PC-9 (cell line): Measurements from ENCODE around the gene ABLIM2. TPM values are rescaled to one million over a fixed set of nuclear protein-coding genes. Genes with fewer than 3 reads are reported as not detected.

ENCODE experiments used
- BruUV-seq: library from RNA; stranded (reverse); fragments of 400-500 nt; replicated peaks from 2 replicates; lab custom pipeline; 2021; lab: Mats Ljungman, UMichigan
- CTCF ChIA-PET: fragments of 300-600 bp; sonication (Branson Sonifier 250); formaldehyde crosslinking; loops from one replicate; lab custom pipeline; 2022; ENCODE audit warnings: antibody characterized with exemption; lab: Charles Lee
- POLR2A ChIA-PET: fragments of 300-600 bp; sonication (Branson Sonifier 250); formaldehyde crosslinking; loops from one replicate; lab custom pipeline; 2022; ENCODE audit warnings: antibody characterized with exemption; ENCODE audit not compliant: unreplicated experiment; lab: Charles Lee
- DNase-seq, 2 experiments: peaks; one replicate each; pipeline versions ENCODE4 v3.0.0 to v3.0.0-alpha.2; 2015 to 2022; ENCODE audit warnings: mixed read lengths in 1 of 2
- H2AFZ ChIP-seq: fragments of 200-600 bp; sonication (generic); 2 replicates; pipeline ENCODE4 v1.8.1; 2017; ENCODE audit warnings: antibody characterized with exemption
- H3F3A ChIP-seq: fragments of 200-600 bp; sonication (generic); 2 replicates; pipeline ENCODE4 v1.8.1; 2017; ENCODE audit warnings: antibody characterized with exemption, mild to moderate bottlenecking, low read depth; ENCODE audit not compliant: insufficient read depth
- H3K27ac ChIP-seq: fragments of 200-600 bp; sonication (generic); 2 replicates; pipeline ENCODE4 v1.6.1; 2016; ENCODE audit warnings: mixed run types
- H3K27me3 ChIP-seq: fragments of 200-600 bp; sonication (generic); 2 replicates; pipeline ENCODE4 v1.6.1; 2016; ENCODE audit warnings: low read depth, mixed run types; ENCODE audit not compliant: insufficient read depth
- H3K36me3 ChIP-seq: fragments of 200-600 bp; sonication (generic); 2 replicates; pipeline ENCODE4 v1.6.1; 2016; ENCODE audit warnings: low read depth, mixed run types
- H3K4me1 ChIP-seq: fragments of 200-600 bp; sonication (generic); replicated peaks from 2 replicates; pipeline ENCODE4 v1.6.1; 2016; ENCODE audit warnings: mixed run types; ENCODE audit not compliant: insufficient read depth
- H3K4me2 ChIP-seq: fragments of 200-600 bp; sonication (generic); 2 replicates; pipeline ENCODE4 v1.6.1; 2017; ENCODE audit warnings: mixed run types
- H3K4me3 ChIP-seq: fragments of 200-600 bp; sonication (generic); 2 replicates; pipeline ENCODE4 v1.6.1; 2016; ENCODE audit warnings: mixed run types
- H3K79me2 ChIP-seq: fragments of 200-600 bp; sonication (generic); 2 replicates; pipeline ENCODE4 v1.6.1; 2017; ENCODE audit warnings: low read depth, mixed run types
- H3K9me2 ChIP-seq: fragments of 200-600 bp; sonication (generic); 2 replicates; pipeline ENCODE4 v1.8.1; 2017; ENCODE audit warnings: mild to moderate bottlenecking; ENCODE audit not compliant: insufficient read depth
- H3K9me3 ChIP-seq: fragments of 200-600 bp; sonication (generic); 2 replicates; pipeline ENCODE4 v1.8.1; 2016; ENCODE audit warnings: low read depth; ENCODE audit not compliant: insufficient read depth
- H4K20me1 ChIP-seq: fragments of 200-600 bp; sonication (generic); 2 replicates; pipeline ENCODE4 v1.8.1; 2017; ENCODE audit not compliant: insufficient read depth
- CTCF ChIP-seq: fragments of 200-600 bp; sonication (generic); conservative IDR thresholded peaks from 2 replicates; pipeline ENCODE4 v1.6.1; 2017; ENCODE audit warnings: mixed run types, antibody characterized with exemption, mild to moderate bottlenecking, moderate library complexity
- EZH2 ChIP-seq: fragments of 200-600 bp; sonication (generic); IDR thresholded peaks from 2 replicates; pipeline ENCODE4 v1.8.0; 2017; ENCODE audit warnings: antibody characterized with exemption, low read depth
- intact Hi-C: fragments of 100-400 bp; cut with micrococcal nuclease; formaldehyde crosslinking; loops from one replicate; pipeline ENCODE4 v1.10.0; 2022; ENCODE audit not compliant: unreplicated experiment
- total RNA-seq: library from RNA; stranded (reverse); gene quantifications from 2 replicates; pipeline ENCODE4 v1.2.3, GENCODE V29; 2021

Gene ABLIM2
- total RNA-seq, 1 experiment from 2014 or later, result 1.6 TPM

- no TSS peak for BruUV-seq
Measured at GRCh38 chr4:8077181-8078108, 81.2 kb downstream of the ABLIM2 start.

GRCh38 chr4:8076023-8076422, 82.6 kb downstream of the ABLIM2 start:
- Histone ChIP-seq H3K27ac (no peak overlapping the region), H3K4me1 (no peaks in the 10 kb centered on the region), H3K4me3 (no peak overlapping the region), H4K20me1 (no peaks in the 10 kb centered on the region), H3K4me2 (no peak overlapping the region), H2AFZ (no peak overlapping the region), H3K27me3 (peaks cover 12% of the 10 kb centered on the region; the same call in 1 of the 2 replicates), H3K79me2 (no peaks in the 10 kb centered on the region), H3K36me3 (no peaks in the 10 kb centered on the region), H3K9me3 (no peaks in the 10 kb centered on the region), H3F3A (no peaks in the 10 kb centered on the region), H3K9me2 (no peaks in the 10 kb centered on the region)
- DNase-seq, result no peak
- POLR2A ChIA-PET, result no interaction called here
- CTCF ChIA-PET, result interaction anchor here (0.7 kb wide), 1 partner anchor 25 kb away, joined by 4 read pairs; no protein-coding TSS in a partner anchor
- BruUV-seq, result no TSS peak
- TF ChIP-seq CTCF, result no peak
- TF ChIP-seq EZH2, result no peak
- intact Hi-C loops, result no loop called here

More at GRCh38 chr4:8077181-8078108, 81.2 kb downstream of the ABLIM2 start:
- Histone ChIP-seq H3K4me2 (no peak overlapping the region), H3K4me3 (no peak overlapping the region), H3K27ac (no peak overlapping the region), H3K4me1 (no peaks in the 10 kb centered on the region), H3K9me3 (no peaks in the 10 kb centered on the region), H3K27me3 (peaks cover 7% of the 10 kb centered on the region; the same call in 1 of the 2 replicates), H3K9me2 (no peaks in the 10 kb centered on the region), H2AFZ (no peak overlapping the region), H3K36me3 (no peaks in the 10 kb centered on the region), H4K20me1 (no peaks in the 10 kb centered on the region), H3K79me2 (no peaks in the 10 kb centered on the region), H3F3A (no peaks in the 10 kb centered on the region)
- intact Hi-C loops, result no loop called here
- ChIA-PET POLR2A (no interaction called here), CTCF (interaction anchor here (0.5 kb wide), 1 partner anchor 74 kb away, joined by 3 read pairs; no protein-coding TSS in a partner anchor)
- no peak for DNase-seq
- no peak for TF ChIP-seq EZH2
- no peak for TF ChIP-seq CTCF

GRCh38 chr4:8073206-8073863, 85.3 kb downstream of the ABLIM2 start:
- ChIA-PET CTCF (no interaction called here), POLR2A (no interaction called here)
- DNase-seq, result no peak
- no peaks in the 10 kb centered on the region for H4K20me1 ChIP-seq
- no peaks in the 10 kb centered on the region for H3F3A ChIP-seq
- no peaks in the 10 kb centered on the region for H3K79me2 ChIP-seq
- H3K36me3 ChIP-seq, result no peaks in the 10 kb centered on the region
- no peaks in the 10 kb centered on the region for H3K9me2 ChIP-seq
- intact Hi-C loops, result no loop called here
- no peak overlapping the region for H2AFZ ChIP-seq
- H3K9me3 ChIP-seq, result no peaks in the 10 kb centered on the region
- BruUV-seq, result no TSS peak
- peaks cover 19% of the 10 kb centered on the region for H3K27me3 ChIP-seq
- H3K4me1 ChIP-seq, result no peaks in the 10 kb centered on the region
- no peak overlapping the region for H3K4me2 ChIP-seq
- TF ChIP-seq EZH2, result no peak
- no peak for TF ChIP-seq CTCF
- H3K27ac ChIP-seq, result no peak overlapping the region
- no peak overlapping the region for H3K4me3 ChIP-seq
